Measurements from ENCODE around the gene MYL4.
A peak's percentile ranks its signal among the peaks of the same experiment; 100 is the strongest.
"Not testable (repeated sequence)": the region's sequence is repeated elsewhere in the genome, so short reads cannot be mapped to it uniquely, and the experiment has no call there.

MYL4 gene

DNA sequence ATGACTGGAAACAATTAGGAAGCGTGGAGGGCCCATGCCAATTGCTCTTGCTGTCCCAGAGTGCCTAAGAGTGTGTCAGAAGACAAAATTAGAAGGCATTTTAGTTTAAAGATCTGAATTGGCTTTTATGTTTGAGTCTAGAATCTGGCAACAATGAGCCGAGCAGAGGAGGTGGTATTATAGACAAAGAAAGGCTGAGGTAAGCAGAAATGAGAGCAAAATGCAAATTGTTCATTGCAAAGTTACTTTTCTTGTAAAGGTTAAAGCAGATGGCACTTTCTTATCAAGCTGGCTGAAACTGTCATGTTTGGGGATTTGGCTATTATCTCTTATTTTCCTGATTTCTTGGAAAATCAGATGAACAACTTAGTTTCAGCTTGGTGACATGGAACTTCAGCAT is 3.3 kb downstream of the MYL4 start:
- peak overlapping the region; percentile 3; the same call in 1 of the 2 replicates for H3K27ac ChIP-seq
- no peak overlapping the region for H3K9ac ChIP-seq (ENCODE audit: insufficient read length)
- no peak overlapping the region for H3K4me3 ChIP-seq
- H3K36me3 ChIP-seq (ENCODE audit: insufficient read depth, low read length): no peaks in the 10 kb centered on the region
- H3K9me3 ChIP-seq (ENCODE audit: low read depth, low read length): no peaks in the 10 kb centered on the region
- TF ChIP-seq POLR2AphosphoS5 (IDR thresholded peaks at IDR 0.05; ENCODE audit: borderline replicate concordance, low read depth, low read length) (no peak), FOXP2 (optimal IDR thresholded peaks at IDR 0.05; ENCODE audit: control extremely low read depth, extremely low read length, insufficient read depth) (no peak), EZH2 (IDR thresholded peaks at IDR 0.05) (no peak)
- DNase-seq (ENCODE audit: low read depth, low spot score): no peak

DNA sequence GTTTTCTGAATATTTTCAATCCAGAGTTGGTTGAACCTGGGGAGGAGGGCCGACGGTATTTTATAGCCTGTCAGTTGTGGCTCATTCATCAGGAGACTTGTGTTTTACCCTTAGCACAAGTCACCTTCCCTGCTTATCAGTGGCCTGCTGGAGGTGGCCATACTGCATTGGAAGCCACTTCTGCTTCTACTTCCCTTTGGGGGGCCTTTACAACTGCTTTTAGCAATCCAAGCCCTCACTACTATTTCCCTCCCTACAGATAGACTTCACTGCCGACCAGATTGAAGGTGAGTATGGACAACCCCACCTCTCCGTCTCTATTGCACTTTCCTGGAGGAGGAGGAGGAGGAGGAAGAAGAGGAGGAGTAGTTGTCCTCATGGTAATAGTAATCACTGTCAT is 4.4 kb downstream of the MYL4 start:
- no peak for DNase-seq (ENCODE audit: low read depth, low spot score)
- H3K4me3 ChIP-seq: no peak overlapping the region
- no peaks in the 10 kb centered on the region for H3K36me3 ChIP-seq (ENCODE audit: insufficient read depth, low read length)
- no peak overlapping the region for H3K27ac ChIP-seq
- H3K9ac ChIP-seq (ENCODE audit: insufficient read length): no peak overlapping the region
- TF ChIP-seq POLR2AphosphoS5 (IDR thresholded peaks at IDR 0.05; ENCODE audit: borderline replicate concordance, low read depth, low read length): no peak
- no peak for TF ChIP-seq EZH2 (IDR thresholded peaks at IDR 0.05)
- no peak for TF ChIP-seq FOXP2 (optimal IDR thresholded peaks at IDR 0.05; ENCODE audit: control extremely low read depth, extremely low read length, insufficient read depth)
- no peaks in the 10 kb centered on the region for H3K9me3 ChIP-seq (ENCODE audit: low read depth, low read length)

DNA sequence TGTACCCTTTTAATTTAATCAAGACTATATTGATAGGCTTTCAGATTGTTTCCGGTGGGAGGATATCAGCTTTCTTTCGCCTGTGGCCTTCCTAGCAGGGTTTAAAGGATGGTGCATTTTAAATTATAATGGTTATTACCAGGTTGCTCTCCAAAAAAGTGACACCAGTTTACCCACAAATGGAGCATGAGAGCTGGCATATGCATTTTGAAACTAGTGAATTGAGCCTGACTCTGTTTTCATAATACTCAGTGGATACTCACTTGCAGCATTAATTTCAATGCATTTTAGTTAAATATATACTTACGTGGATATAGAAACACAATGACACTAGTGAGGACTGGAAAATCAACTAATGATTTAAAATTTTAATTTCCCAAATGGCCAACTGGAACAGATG is 5.8 kb downstream of the MYL4 start:
- no peak overlapping the region for H3K9ac ChIP-seq (ENCODE audit: insufficient read length)
- no peaks in the 10 kb centered on the region for H3K9me3 ChIP-seq (ENCODE audit: low read depth, low read length)
- TF ChIP-seq EZH2 (IDR thresholded peaks at IDR 0.05): no peak
- no peak for TF ChIP-seq FOXP2 (optimal IDR thresholded peaks at IDR 0.05; ENCODE audit: control extremely low read depth, extremely low read length, insufficient read depth)
- no peak for TF ChIP-seq POLR2AphosphoS5 (IDR thresholded peaks at IDR 0.05; ENCODE audit: borderline replicate concordance, low read depth, low read length)
- no peak overlapping the region for H3K4me3 ChIP-seq
- no peak for DNase-seq (ENCODE audit: low read depth, low spot score)
- no peaks in the 10 kb centered on the region for H3K36me3 ChIP-seq (ENCODE audit: insufficient read depth, low read length)
- no peak overlapping the region for H3K27ac ChIP-seq

DNA sequence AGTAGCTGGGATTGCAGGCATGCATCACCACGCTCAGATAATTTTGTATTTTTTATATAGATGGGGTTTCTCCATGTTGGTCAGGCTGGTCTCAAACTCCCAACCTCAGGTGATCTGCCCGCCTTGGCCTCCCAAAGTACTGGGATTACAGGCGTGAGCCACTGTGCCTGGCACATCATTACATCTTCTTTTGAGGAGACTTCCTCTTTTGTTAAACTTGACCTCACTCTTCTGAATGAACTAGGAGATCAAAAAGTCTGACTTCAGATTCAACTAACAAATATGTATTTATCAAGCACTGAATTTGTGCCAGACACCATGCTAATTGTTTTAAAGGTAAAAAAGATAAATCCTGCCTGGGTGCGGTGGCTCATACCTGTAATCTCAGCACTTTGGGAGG is 7.7 kb downstream of the MYL4 start:
- H3K9me3 ChIP-seq (ENCODE audit: low read depth, low read length); H3K27ac ChIP-seq; H3K4me3 ChIP-seq; H3K9ac ChIP-seq (ENCODE audit: insufficient read length); H3K36me3 ChIP-seq (ENCODE audit: insufficient read depth, low read length); DNase-seq (ENCODE audit: low read depth, low spot score): not testable (repeated sequence)

DNA sequence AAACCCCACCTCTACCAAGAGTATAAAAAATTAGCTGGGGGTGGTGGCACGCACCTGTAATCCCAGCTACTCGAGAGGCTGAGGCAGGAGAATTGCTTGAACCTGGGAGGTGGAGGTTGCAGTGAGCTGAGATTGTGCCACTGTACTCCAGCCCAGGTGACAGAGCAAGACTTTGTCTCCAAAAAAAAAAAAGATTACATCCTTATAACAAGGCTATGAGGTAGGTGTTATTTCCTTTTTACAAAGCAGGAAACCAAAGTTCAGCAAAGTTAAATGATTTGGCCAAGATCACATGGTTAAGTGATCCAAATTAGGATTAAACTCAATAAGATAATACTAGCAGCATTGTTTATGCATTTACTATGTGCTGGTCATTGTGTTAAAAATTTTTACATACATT is 8.1 kb downstream of the MYL4 start:
- not testable (repeated sequence) for H3K9ac ChIP-seq (ENCODE audit: insufficient read length); H3K9me3 ChIP-seq (ENCODE audit: low read depth, low read length); H3K4me3 ChIP-seq; H3K36me3 ChIP-seq (ENCODE audit: insufficient read depth, low read length); DNase-seq (ENCODE audit: low read depth, low spot score); H3K27ac ChIP-seq

DNA sequence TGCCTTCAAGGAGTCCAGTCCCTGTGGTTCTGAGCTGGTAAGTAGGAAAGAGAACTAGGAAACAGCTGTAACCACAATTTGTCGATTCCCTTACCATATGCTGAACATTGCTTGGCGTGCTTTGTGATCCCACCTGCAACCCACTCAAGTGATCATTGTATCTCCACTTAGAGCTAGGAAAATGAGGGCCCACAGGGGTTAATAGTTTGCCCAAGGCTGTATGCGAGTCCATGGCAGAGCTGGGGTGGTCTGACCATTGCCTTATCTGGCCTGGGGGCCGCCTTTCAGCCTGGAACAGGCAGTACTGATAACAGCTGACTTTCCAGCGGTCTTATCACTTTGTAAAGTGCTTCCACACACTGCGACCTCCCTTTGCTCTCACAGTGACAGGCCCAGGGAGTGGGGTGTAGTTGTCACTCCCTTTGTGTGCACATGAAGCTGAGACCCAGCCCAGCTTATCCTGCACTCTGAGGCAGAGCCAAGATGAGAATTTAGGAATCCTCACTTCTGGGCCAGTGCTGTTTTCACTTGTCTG is 9.8 kb downstream of the MYL4 start:
- no peak overlapping the region for H3K9ac ChIP-seq (ENCODE audit: insufficient read length)

DNA sequence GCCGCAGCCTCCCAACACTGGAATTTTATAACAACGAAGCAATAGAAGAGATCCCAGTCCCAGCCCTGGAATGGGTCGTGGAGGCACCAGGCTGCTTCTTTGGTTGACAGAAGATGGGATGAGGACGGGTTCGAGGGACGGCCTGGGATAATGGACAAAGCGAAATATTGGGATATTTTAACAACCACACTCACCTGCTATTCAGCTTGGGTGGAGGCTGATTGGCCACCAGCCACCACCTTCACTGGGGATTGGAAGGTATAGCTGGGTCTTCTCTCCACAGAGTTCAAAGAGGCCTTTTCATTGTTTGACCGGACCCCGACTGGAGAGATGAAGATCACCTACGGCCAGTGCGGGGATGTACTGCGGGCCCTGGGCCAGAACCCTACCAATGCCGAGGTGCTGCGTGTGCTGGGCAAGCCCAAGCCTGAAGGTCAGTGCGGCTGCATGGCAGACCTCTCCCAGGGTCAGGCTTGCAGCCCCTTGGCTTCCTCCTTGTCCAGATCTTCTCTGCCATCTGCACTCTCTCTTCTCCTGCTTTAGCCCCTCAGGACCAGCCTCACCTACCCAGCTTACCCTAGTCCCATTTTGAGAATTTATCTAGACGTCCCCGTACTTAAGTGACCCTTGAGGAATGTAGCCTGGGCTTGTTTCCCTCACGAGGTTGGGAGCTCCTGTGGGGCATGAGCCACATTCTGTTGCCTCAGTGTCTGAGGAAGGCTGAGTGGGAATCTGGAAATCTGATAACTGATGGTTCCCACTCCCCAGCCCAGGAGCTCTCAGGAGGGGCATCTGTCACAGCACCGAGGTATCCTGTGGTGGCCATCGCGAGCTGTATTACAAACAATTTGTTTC is 10.7 kb downstream of the MYL4 start:
- no peaks in the 10 kb centered on the region for H3K9me3 ChIP-seq (ENCODE audit: low read depth, low read length)
- H3K4me3 ChIP-seq: peak overlapping the region; percentile 34; the same call in 1 of the 2 replicates
- TF ChIP-seq FOXP2 (optimal IDR thresholded peaks at IDR 0.05; ENCODE audit: control extremely low read depth, extremely low read length, insufficient read depth) (no peak), EZH2 (IDR thresholded peaks at IDR 0.05) (no peak), POLR2AphosphoS5 (IDR thresholded peaks at IDR 0.05; ENCODE audit: borderline replicate concordance, low read depth, low read length) (no peak)
- no peak overlapping the region for H3K27ac ChIP-seq
- no peak overlapping the region for H3K9ac ChIP-seq (ENCODE audit: insufficient read length)
- H3K36me3 ChIP-seq (ENCODE audit: insufficient read depth, low read length): no peaks in the 10 kb centered on the region
- DNase-seq (ENCODE audit: low read depth, low spot score): no peak

More for the DNA sequence above, 9.8 kb downstream of the MYL4 start:
- no peak overlapping the region for H3K27ac ChIP-seq
- DNase-seq (ENCODE audit: low read depth, low spot score): no peak
- TF ChIP-seq EZH2 (IDR thresholded peaks at IDR 0.05) (no peak), FOXP2 (optimal IDR thresholded peaks at IDR 0.05; ENCODE audit: control extremely low read depth, extremely low read length, insufficient read depth) (no peak), POLR2AphosphoS5 (IDR thresholded peaks at IDR 0.05; ENCODE audit: borderline replicate concordance, low read depth, low read length) (no peak)
- no peak overlapping the region for H3K4me3 ChIP-seq
- H3K36me3 ChIP-seq (ENCODE audit: insufficient read depth, low read length): no peaks in the 10 kb centered on the region
- H3K9me3 ChIP-seq (ENCODE audit: low read depth, low read length): no peaks in the 10 kb centered on the region

DNA sequence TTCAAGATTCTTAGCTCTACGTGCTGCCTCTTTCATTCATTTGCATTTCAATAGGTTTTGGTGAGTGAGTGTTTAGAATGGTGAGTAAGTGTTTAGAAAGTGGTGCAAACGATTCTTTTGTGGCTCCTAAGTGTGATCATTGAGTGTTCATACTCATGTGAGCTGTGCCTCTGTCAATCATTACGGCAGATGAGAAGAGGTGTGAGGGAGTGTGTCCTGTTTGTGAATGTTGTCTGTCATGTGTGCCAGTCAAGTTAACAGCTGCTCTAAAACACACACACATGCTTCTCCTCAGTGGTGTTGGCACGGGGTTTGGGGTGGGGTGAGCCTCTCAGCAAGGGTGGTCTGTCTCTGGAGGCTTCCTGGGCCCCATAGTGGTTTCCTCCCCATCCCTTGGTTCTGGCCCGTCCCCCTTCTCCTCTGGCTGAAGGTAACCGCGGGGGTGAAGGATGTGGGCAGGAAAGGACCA is 11.4 kb downstream of the MYL4 start:
- no peaks in the 10 kb centered on the region for H3K36me3 ChIP-seq (ENCODE audit: insufficient read depth, low read length)
- no peak overlapping the region for H3K27ac ChIP-seq
- DNase-seq (ENCODE audit: low read depth, low spot score): no peak
- no peak overlapping the region for H3K9ac ChIP-seq (ENCODE audit: insufficient read length)
- no peaks in the 10 kb centered on the region for H3K9me3 ChIP-seq (ENCODE audit: low read depth, low read length)
- H3K4me3 ChIP-seq: peak overlapping the region; percentile 34; the same call in 1 of the 2 replicates
- TF ChIP-seq FOXP2 (optimal IDR thresholded peaks at IDR 0.05; ENCODE audit: control extremely low read depth, extremely low read length, insufficient read depth) (no peak), EZH2 (IDR thresholded peaks at IDR 0.05) (no peak), POLR2AphosphoS5 (IDR thresholded peaks at IDR 0.05; ENCODE audit: borderline replicate concordance, low read depth, low read length) (no peak)

DNA sequence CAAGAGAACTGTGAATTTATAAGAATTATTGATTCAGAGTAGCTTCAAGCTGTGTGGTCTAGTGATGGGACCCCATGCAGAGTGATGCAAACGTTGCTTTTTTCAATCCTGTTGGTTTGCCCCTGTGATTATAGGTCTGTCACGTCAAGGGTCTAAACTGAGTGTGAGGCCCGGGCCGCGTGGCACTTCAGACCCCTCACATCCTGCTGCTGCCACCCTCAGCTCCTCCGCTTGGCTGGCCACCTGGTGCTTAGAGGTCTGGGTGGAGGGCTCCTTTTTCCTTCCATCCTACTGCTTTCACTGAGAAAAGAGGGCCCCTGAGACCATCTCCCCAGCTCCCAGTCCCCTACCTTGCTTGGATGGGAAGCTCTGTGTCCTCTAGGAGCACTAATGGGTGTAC is 12.0 kb downstream of the MYL4 start:
- no peak for DNase-seq (ENCODE audit: low read depth, low spot score)
- Histone ChIP-seq H3K36me3 (ENCODE audit: insufficient read depth, low read length) (no peaks in the 10 kb centered on the region), H3K9ac (ENCODE audit: insufficient read length) (no peak overlapping the region), H3K4me3 (no peak overlapping the region; the same call in 1 of the 2 replicates), H3K27ac (no peak overlapping the region), H3K9me3 (ENCODE audit: low read depth, low read length) (no peaks in the 10 kb centered on the region)
- no peak for TF ChIP-seq POLR2AphosphoS5 (IDR thresholded peaks at IDR 0.05; ENCODE audit: borderline replicate concordance, low read depth, low read length)
- no peak for TF ChIP-seq FOXP2 (optimal IDR thresholded peaks at IDR 0.05; ENCODE audit: control extremely low read depth, extremely low read length, insufficient read depth)
- no peak for TF ChIP-seq EZH2 (IDR thresholded peaks at IDR 0.05)
